GM12874 (cell line): ENCODE results near the gene TOPAZ1.

Experiments used
- TF ChIP-seq, protein P1 (sequence below): IDR thresholded peaks from 2 replicates; pipeline ENCODE4 v1.5.1; 2011; ENCODE audit warnings: low read depth, mild to moderate bottlenecking, control low read depth, low read length, moderate library complexity; ENCODE audit not compliant: insufficient read depth

TOPAZ1 gene

DNA sequence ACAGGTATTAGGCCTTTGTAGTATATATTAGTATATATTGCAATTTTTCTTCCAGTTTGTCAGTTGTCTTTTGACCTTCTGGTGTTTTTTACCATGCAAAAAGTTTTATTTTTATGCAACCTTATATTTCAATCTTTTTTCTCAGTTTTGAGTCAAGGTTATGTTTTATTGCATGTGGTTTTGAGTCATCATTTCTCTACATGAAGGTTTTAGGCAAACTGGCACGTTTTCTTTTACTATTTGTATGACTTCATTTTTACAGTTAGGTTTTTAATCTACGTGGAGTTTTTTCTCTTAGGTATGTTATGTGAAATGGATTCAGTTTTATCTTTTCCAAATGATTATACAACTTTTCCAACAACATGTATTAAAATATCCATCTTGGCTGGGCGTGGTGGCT lies 60.1 kb downstream of the TOPAZ1 start:
- TF ChIP-seq, protein P1, sequence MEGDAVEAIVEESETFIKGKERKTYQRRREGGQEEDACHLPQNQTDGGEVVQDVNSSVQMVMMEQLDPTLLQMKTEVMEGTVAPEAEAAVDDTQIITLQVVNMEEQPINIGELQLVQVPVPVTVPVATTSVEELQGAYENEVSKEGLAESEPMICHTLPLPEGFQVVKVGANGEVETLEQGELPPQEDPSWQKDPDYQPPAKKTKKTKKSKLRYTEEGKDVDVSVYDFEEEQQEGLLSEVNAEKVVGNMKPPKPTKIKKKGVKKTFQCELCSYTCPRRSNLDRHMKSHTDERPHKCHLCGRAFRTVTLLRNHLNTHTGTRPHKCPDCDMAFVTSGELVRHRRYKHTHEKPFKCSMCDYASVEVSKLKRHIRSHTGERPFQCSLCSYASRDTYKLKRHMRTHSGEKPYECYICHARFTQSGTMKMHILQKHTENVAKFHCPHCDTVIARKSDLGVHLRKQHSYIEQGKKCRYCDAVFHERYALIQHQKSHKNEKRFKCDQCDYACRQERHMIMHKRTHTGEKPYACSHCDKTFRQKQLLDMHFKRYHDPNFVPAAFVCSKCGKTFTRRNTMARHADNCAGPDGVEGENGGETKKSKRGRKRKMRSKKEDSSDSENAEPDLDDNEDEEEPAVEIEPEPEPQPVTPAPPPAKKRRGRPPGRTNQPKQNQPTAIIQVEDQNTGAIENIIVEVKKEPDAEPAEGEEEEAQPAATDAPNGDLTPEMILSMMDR, result no peak

DNA sequence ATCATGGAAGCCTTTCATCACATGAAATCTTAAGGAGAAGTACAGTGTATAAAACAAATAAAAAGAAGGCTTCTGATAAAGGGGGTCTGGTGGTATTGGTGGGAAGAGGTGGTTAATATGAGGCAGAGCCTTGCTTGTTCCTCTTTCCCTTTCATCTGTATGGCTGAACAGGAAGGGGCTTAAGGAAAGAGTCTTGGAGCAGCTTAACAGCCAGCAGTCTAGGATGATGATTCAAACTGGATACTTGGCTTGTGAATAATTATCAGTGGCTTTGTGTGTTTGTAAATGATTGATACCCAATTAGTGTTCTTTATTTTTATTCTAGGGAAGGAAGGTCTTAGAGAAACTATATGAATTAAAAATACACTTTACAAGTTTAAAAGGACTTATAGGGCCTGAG lies 67.8 kb downstream of the TOPAZ1 start:
- TF ChIP-seq, protein P1, result no peak

DNA sequence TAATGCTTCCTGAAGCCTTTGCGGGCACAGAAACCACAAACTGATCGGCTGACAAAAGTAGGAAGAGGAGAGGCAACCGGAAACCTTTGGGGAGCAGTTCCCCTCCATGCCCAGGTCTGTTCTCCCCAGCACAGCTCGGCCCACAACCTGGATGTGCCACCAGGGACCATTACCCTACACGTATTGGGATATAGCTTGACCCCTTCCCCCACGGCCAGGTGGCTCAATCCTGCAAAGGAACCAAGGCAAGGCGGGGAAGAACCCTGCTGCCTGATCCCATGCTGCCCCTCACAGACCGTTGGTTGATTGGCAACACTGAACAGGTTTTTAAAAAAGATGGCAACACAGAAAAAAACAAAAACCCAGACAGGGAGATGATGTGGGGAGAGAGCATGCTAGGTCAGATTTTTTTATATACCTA lies 77.2 kb downstream of the TOPAZ1 start:
- TF ChIP-seq, protein P1, result no peak

DNA sequence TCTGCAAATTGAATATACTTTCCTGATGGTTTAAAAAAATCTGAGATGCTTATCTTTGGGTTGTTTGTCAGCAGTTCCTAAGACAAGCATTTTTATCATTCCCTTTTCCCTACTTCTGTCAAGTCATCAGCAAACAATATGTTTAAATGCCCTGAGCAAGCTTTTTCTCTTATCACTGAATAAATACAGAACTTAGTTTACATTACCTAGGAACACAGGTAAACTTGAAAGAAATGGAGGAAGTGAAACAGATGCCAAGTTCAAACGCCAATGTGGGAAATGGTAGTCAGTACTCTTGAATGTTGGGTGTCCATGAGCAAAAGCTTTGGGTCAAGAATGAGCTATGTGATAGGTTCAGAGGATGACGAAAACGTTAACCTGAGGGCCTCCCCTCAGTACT lies 79.6 kb downstream of the TOPAZ1 start:
- TF ChIP-seq, protein P1, result no peak

DNA sequence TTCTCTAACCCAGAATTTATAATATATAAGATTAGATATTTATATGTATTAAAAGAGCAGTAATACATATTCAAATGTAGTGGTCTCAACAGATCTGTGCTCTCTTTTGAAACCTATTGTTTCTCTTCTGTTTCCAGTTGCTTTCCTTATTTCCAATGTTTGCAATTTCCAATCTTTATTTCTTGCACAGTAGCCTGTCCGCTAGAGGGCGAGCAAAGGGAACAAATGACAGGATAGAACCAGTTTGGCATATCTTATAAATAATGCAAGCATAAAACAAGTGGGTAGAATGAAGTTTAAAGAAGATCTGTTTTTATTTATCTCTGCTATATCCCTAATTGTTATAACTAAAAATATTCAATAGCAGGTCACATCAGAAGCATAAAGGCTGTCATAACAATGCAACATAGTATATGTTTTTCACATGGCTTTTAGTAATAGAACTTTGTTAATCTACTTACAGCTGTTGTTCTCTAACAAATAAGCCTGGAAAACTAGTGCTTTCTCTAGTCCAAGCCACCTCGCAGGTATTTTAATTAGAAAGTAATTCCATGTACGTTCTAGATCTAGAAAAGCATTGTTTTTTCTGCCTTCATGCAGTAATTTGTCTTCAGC lies 81.8 kb downstream of the TOPAZ1 start:
- TF ChIP-seq, protein P1, result peak; percentile 63

DNA sequence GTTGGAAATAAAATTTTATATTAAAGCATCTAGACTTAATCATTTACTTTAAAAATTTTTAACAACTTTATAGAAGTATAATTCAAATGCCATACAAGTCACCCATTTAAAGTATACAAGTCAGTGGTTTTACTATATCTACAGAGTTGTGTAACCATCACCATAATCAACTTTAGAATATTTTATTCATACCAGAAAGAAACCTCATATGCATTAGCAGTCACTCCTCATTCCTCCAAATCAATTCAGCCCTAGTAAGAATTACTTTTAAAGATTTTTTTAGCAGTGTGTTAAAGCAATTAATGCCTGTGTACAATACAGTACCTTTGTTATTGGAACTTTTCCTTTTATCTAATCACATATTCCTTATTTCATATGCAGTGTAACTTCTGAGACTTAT lies 82.9 kb downstream of the TOPAZ1 start:
- TF ChIP-seq, protein P1, result no peak

DNA sequence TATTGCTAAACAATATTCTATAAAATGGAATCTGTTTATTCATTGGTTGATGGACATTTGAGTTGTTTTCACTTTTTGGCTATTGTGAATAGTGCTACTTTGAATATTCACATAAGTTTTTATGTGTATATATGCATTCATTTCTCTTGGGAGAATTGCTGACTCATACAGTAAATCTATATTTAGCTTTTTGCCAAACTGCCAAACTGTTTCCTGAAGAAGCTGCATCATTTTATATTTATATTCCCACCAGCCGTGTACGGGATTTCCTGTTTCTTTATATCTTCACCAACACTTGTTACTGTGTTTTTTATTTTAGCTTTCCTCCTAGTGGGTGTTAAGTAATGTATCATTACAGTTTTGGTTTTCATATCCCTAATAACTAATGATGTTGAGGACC lies 84.3 kb downstream of the TOPAZ1 start:
- TF ChIP-seq, protein P1, result no peak
